ENCODE data around the gene SND1.
A peak's percentile ranks its signal among the peaks of the same experiment; 100 is the strongest.

The SND1 gene

DNA sequence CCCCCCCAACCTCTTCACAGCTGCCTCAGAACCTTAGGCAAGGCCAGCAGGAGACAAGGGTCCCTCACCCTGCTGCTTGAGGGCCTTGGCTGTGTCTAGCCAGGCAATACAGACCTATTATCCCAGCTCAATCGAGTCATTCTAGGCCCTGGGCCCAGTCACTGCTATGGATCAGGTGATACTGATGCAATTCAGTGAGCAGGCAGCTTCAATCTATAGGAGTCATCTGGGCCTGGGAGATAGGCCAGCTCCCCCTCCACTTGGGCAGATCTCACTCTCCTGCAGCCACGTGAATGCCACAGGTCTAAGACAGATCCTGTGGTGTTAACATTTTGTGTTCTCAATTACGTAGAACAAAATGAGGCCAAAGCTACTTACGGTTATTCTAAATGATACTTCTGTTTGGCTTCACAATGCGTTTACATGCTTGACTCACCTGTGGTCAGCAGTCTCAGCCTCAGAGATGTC lies 447.2 kb downstream of the SND1 start:
- H3K4me3 ChIP-seq (ENCODE audit: insufficient read depth in 1 of 2, low read depth in 1 of 2, low read length in 2 of 2) = no peak overlapping the region
- peaks cover 12% of the 10 kb centered on the region for H3K79me1 ChIP-seq (replicated peaks; ENCODE audit: low read length, poor library complexity, severe bottlenecking)
- H2AK5ac ChIP-seq (ENCODE audit: low read length, severe bottlenecking) = no peak overlapping the region
- no peak overlapping the region for H3K18ac ChIP-seq (ENCODE audit: low read depth in 1 of 2, low read length in 2 of 2)
- no peak overlapping the region for H2AFZ ChIP-seq (ENCODE audit: low read depth, low read length)
- no peak overlapping the region for H3K4ac ChIP-seq (ENCODE audit: low read depth in 1 of 2, low read length in 2 of 2)
- H3K23ac ChIP-seq (ENCODE audit: low read length in 2 of 2) = no peak overlapping the region
- no peak overlapping the region for H3K9ac ChIP-seq (ENCODE audit: low read length)
- H3K27me3 ChIP-seq (ENCODE audit: control insufficient read depth in 1 of 2, insufficient read depth in 1 of 2, low read length in 2 of 2) = peaks cover 0 to 2% of the 10 kb centered on the region in 2 experiments
- H2BK5ac ChIP-seq (ENCODE audit: low read depth, low read length, poor library complexity, severe bottlenecking) = no peak overlapping the region
- no peak overlapping the region for H3K14ac ChIP-seq (ENCODE audit: low read length in 2 of 2)
- WGBS = 92% methylated on average over 5 of the region's 5 CpGs
- no peak overlapping the region for H3K4me2 ChIP-seq (ENCODE audit: low read length, poor library complexity, severe bottlenecking)
- H2BK12ac ChIP-seq (ENCODE audit: low read length in 2 of 2) = no peak overlapping the region
- peaks cover 8% of the 10 kb centered on the region for H3K4me1 ChIP-seq (ENCODE audit: control insufficient read depth, insufficient read depth, low read depth, low read length)
- no peak overlapping the region for H3K27ac ChIP-seq (ENCODE audit: low read length, poor library complexity, severe bottlenecking)
- H3K9me3 ChIP-seq (ENCODE audit: control insufficient read depth, low read length) = no peaks in the 10 kb centered on the region
- H2BK15ac ChIP-seq (ENCODE audit: low read depth, poor library complexity, severe bottlenecking) = no peak overlapping the region
- no peak overlapping the region for H2BK120ac ChIP-seq (ENCODE audit: low read depth, low read length)
- peaks cover 29 to 38% of the 10 kb centered on the region in 2 experiments for H3K36me3 ChIP-seq (ENCODE audit: control insufficient read depth in 1 of 2, insufficient read depth in 2 of 2, low read depth in 1 of 2, low read length in 2 of 2)
- H4K91ac ChIP-seq (ENCODE audit: low read length) = no peak overlapping the region
- DNase-seq = peak; percentile 23
- H4K8ac ChIP-seq (ENCODE audit: low read length) = no peak overlapping the region

DNA sequence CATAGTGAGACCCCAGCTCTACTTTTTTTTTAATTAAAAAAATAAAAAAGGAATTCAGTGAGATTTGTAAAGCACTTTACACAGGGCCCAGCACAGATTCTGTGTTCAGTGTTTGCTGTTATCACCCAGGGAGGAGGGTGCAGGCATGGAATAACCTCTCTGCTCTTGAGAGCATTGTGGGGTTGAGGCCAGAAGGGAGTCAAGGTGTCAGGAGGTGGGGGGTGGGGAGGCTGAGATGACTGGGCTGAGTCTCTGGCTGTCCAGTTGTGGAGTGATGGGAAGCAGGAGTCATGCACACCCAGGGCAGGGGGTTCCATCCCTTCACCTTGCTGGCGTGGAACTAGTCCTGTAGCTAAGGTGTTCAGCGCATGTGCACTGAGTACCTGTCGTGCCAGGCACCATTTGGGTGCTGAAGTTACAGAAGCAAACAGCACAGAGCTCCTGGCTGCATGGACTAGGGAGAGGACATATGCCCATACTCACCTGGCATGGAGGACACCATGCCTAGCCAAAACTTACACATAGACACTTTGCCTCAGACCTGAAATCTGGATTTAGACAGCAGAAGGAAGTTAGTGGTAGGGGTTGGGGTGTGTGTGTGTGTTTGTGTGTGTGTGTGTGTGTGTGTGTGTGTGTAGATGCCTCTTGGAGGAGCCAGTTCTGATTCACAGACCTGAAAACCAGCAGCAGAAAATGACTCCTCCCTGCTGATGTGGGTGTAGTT lies 448.4 kb downstream of the SND1 start:
- no peaks in the 10 kb centered on the region for H3K9me3 ChIP-seq (ENCODE audit: control insufficient read depth, low read length)
- H3K14ac ChIP-seq (ENCODE audit: low read length in 2 of 2) = no peak overlapping the region
- H3K27ac ChIP-seq (ENCODE audit: low read length, poor library complexity, severe bottlenecking) = no peak overlapping the region
- H3K4me3 ChIP-seq (ENCODE audit: insufficient read depth in 1 of 2, low read depth in 1 of 2, low read length in 2 of 2) = no peak overlapping the region
- no peak overlapping the region for H3K18ac ChIP-seq (ENCODE audit: low read depth in 1 of 2, low read length in 2 of 2)
- peaks cover 4% of the 10 kb centered on the region for H3K4me1 ChIP-seq (ENCODE audit: control insufficient read depth, insufficient read depth, low read depth, low read length)
- H4K8ac ChIP-seq (ENCODE audit: low read length) = peak overlapping the region; percentile 51
- WGBS = 97% methylated on average over 3 of the region's 3 CpGs
- no peak overlapping the region for H3K4ac ChIP-seq (ENCODE audit: low read depth in 1 of 2, low read length in 2 of 2)
- H3K9ac ChIP-seq (ENCODE audit: low read length) = no peak overlapping the region
- no peak for DNase-seq
- peaks cover 2 to 11% of the 10 kb centered on the region in 2 experiments for H3K27me3 ChIP-seq (ENCODE audit: control insufficient read depth in 1 of 2, insufficient read depth in 1 of 2, low read length in 2 of 2)
- no peak overlapping the region for H4K91ac ChIP-seq (ENCODE audit: low read length)
- no peak overlapping the region for H2BK15ac ChIP-seq (ENCODE audit: low read depth, poor library complexity, severe bottlenecking)
- H3K4me2 ChIP-seq (ENCODE audit: low read length, poor library complexity, severe bottlenecking) = no peak overlapping the region
- H2BK120ac ChIP-seq (ENCODE audit: low read depth, low read length) = no peak overlapping the region
- no peak overlapping the region for H2BK12ac ChIP-seq (ENCODE audit: low read length in 2 of 2)
- H3K79me1 ChIP-seq (replicated peaks; ENCODE audit: low read length, poor library complexity, severe bottlenecking) = peaks cover 6% of the 10 kb centered on the region
- H3K36me3 ChIP-seq (ENCODE audit: control insufficient read depth in 1 of 2, insufficient read depth in 2 of 2, low read depth in 1 of 2, low read length in 2 of 2) = peaks cover 18 to 27% of the 10 kb centered on the region in 2 experiments
- H2BK5ac ChIP-seq (ENCODE audit: low read depth, low read length, poor library complexity, severe bottlenecking) = no peak overlapping the region
- no peak overlapping the region for H2AK5ac ChIP-seq (ENCODE audit: low read length, severe bottlenecking)
- H3K23ac ChIP-seq (ENCODE audit: low read length in 2 of 2) = no peak overlapping the region
- H2AFZ ChIP-seq (ENCODE audit: low read depth, low read length) = no peak overlapping the region

DNA sequence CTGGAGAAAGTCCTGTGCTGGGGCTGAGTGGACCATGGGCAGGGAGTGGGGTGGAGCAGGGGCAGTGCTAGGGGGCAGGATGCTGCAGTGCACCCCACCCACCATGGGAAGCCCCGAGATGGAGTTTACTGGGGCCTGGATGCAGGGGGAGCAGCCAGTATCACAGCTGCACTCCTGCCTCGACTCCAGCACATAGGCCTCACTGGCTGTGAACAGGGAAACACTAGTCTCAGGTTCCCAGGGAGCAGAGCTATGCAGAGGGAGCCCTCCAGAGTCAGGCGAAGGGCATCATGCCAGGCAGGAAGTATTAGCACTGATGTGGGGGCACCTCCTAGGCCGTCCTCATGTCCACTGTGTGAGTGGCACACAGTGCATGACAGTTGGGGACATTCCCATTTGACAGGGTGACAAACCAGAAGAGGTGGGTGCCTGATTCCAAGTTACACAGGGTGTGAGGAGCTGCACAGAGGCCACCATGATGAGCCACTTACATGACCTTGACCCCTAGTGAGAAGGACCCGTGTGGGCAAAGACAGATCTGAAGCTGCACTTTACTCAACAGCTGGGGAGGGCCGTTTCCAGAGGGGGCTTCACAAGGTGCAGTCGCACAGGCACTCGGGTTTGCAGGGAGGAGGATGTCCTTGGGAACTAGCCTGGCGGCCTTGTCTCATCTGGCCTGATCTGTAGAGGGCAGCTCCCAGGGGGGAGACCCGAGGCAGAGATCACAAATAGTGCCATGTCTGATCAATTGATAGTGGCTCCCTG lies 449.1 kb downstream of the SND1 start:
- no peak overlapping the region for H2BK12ac ChIP-seq (ENCODE audit: low read length in 2 of 2)
- H3K27me3 ChIP-seq (ENCODE audit: control insufficient read depth in 1 of 2, insufficient read depth in 1 of 2, low read length in 2 of 2) = peaks cover 7 to 18% of the 10 kb centered on the region in 2 experiments
- peak overlapping the region in 1 of 2 experiments; percentile 15 for H3K14ac ChIP-seq (ENCODE audit: low read length in 2 of 2)
- H3K9me3 ChIP-seq (ENCODE audit: control insufficient read depth, low read length) = no peaks in the 10 kb centered on the region
- no peak for DNase-seq
- no peak overlapping the region for H2BK15ac ChIP-seq (ENCODE audit: low read depth, poor library complexity, severe bottlenecking)
- H2BK120ac ChIP-seq (ENCODE audit: low read depth, low read length) = no peak overlapping the region
- no peak overlapping the region for H3K9ac ChIP-seq (ENCODE audit: low read length)
- no peak overlapping the region for H3K4ac ChIP-seq (ENCODE audit: low read depth in 1 of 2, low read length in 2 of 2)
- no peak overlapping the region for H3K18ac ChIP-seq (ENCODE audit: low read depth in 1 of 2, low read length in 2 of 2)
- 90% methylated on average over 10 of the region's 10 CpGs for WGBS
- no peak overlapping the region for H3K4me3 ChIP-seq (ENCODE audit: insufficient read depth in 1 of 2, low read depth in 1 of 2, low read length in 2 of 2)
- peaks cover 12 to 22% of the 10 kb centered on the region in 2 experiments for H3K36me3 ChIP-seq (ENCODE audit: control insufficient read depth in 1 of 2, insufficient read depth in 2 of 2, low read depth in 1 of 2, low read length in 2 of 2)
- no peak overlapping the region for H3K23ac ChIP-seq (ENCODE audit: low read length in 2 of 2)
- no peak overlapping the region for H3K4me2 ChIP-seq (ENCODE audit: low read length, poor library complexity, severe bottlenecking)
- H3K4me1 ChIP-seq (ENCODE audit: control insufficient read depth, insufficient read depth, low read depth, low read length) = peaks cover 3% of the 10 kb centered on the region
- no peak overlapping the region for H2AFZ ChIP-seq (ENCODE audit: low read depth, low read length)
- no peak overlapping the region for H4K8ac ChIP-seq (ENCODE audit: low read length)
- peaks cover 2% of the 10 kb centered on the region for H3K79me1 ChIP-seq (replicated peaks; ENCODE audit: low read length, poor library complexity, severe bottlenecking)
- no peak overlapping the region for H2BK5ac ChIP-seq (ENCODE audit: low read depth, low read length, poor library complexity, severe bottlenecking)
- H3K27ac ChIP-seq (ENCODE audit: low read length, poor library complexity, severe bottlenecking) = no peak overlapping the region
- H2AK5ac ChIP-seq (ENCODE audit: low read length, severe bottlenecking) = no peak overlapping the region
- no peak overlapping the region for H4K91ac ChIP-seq (ENCODE audit: low read length)
